CD4-positive, alpha-beta T cell treated with Interleukin-15 for 1 hour (primary cell): ENCODE results near the gene DVL1.
"Not testable (repeated sequence)": the region's sequence is repeated elsewhere in the genome, so short reads cannot be mapped to it uniquely, and the experiment has no call there.

Experiments used
- DNase-seq: peaks from one replicate; pipeline ENCODE4 v3.0.0-alpha.2; 2020

Gene DVL1

DNA sequence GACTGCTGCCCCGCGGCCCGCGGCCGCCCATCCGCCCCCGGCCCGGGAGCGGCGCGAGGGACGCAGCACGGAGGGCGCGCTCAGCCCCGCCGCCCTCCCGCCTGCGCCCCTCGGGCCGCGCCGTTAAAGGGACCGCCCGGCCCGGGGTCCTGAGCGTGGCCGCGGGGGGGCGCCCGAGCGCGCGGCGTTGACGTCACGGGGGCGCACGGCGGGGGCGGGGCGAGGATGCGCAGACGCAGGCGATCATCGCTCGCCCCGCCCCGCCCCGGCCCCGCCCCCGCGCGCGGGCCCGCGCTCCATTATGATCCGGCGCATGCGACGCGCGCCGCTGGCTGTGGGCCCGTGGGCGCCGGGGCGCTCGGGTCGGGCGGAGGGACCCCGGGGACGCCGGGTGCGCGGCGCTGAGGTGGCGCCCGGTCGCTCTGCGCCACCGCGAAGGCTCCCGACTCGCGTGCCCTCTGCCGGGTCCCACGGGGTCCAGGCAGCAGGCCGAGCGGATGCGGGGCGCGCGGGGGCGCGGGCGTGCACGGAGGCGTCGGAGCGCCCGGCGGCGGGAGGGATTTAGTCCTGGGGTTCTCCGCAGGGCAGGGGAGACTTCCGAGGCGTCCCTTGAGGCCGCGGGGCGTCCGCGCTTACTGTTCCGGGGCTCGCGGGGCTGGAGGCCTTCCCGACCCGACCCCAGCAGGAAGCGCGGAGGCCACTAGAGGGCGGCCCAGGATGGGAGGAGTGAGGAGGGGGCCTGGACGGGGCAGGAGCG lies at the start of gene DVL1:
Gene DVL1 (minus strand): TSS at position 163 of the 757 bp plus-strand sequence. CDS start 353 bp downstream, outside the sequence.
- DNase-seq = peak; percentile 72

DNA sequence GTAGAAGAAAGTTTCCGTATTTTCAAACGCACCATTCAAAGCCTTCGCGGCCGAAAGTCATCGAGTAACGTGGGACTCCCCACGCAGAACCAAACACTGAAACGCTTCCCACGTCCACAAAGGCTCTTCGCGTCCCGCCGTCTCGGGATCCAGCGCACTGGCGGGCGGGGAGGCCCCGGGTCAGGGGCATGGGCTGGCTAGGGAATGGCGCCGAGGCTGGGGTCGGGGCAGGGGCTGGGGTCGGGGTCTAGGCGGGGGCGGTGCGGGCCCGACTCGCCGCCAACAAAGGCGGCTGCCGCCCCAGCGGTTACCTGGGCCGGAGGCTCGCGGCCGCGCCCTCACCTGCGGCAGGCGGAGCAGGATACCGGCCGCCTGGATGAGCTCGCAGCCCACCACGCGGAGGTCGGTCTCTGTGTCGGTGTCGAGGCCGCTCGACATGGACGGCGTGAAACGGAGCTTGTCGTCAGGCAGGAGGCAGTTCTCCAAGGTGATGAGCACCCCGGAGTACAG lies 49.5 kb upstream of the DVL1 start:
- DNase-seq = no peak

DNA sequence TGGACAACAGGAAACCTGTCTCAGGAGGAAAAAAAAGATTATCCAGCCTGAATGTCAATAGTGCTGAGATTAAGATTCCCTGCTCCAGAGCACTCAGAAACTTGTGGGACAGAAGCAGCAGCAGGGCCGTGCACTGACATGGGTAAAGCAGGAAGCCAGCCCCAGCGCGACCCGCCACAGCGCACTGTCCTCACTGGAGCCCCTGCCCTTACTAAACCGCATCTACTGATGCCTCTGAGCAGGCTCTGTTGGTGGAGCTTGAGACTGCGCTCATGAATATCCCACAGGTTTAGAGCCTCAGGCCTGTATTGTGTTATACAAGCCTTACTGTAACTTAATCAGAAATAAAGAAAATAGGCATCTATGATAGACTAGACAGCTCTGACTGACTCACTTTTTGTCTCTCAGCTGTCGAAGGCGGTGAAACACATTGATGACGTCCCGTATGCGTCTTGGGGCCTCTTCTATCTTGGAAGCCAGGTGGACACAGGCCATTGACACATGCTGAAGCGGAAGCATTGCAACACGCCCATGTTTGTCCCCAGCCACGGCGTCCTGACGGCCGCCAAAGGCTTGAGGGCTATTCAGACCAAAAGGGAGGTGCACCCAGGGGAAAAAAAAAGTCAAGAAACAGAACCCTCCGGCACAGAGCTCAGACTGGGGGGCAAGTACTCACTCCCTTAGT lies 48.8 kb upstream of the DVL1 start:
- no peak for DNase-seq

- DNase-seq = no peak
These were observed 45.9 kb upstream of the DVL1 start for GRCh38 chr1:1395166-1395565.

- DNase-seq = no peak
These were observed 44.9 kb upstream of the DVL1 start for GRCh38 chr1:1394116-1394515.

DNA sequence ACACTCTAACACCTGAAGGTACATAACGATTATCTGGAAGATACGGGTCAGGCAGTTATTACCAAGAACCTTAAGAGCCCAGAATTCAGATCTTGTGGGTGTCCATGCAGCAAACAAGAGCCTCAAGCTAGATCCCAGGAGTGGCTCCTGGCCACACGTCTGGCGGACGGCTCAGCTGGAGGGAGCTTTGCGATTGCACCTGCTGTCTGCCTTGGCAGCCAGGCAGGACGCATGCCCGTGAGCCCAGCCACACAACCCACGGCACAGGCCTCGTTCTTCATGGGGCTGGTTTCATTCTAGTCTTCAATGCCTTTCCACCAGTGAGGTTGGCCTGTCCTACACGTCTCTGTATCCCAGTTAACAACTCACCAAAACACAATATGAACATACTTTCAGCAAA lies 44.2 kb upstream of the DVL1 start:
- no peak for DNase-seq

DNA sequence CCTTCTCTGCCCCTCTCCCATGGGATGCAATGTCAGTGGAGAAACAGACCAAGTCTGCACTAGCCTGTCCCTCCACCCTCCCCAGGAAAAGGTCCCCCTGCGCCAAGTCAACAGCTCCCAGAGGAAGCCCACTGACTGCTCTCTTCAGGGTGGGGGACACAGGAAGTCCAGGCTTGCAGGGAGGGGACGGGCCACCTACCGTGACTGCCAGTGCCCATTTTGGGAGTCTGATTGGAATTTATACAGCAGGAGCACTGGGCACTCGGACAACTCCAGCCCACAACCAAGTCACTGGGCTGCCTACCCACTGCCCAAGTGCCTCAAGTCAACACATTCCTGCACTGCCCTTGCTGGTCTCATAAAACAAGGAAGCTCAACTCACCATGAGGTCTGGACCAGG lies 43.8 kb upstream of the DVL1 start:
- DNase-seq = no peak

GRCh38 chr1:1391225-1391624 lies 42.0 kb upstream of the DVL1 start:
- DNase-seq = no peak

DNA sequence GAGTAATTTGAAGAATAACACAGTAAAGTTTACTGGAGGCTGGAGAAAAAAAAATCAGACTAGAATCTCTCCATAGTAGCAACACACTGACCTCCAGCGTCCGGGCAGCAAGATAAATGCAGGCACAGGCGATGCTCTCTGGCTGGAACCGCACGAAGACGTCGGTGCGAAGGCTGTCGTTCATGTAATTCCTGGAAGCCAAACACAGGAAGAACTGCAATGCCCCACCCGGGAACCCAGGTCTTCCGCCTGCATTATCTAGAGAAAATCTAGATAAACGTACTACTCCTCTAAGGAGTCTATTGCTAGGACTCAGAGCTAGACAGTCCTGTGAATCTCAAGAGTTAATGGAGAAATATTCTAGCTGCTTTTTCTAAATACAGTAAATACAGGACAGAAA lies 41.5 kb upstream of the DVL1 start:
- no peak for DNase-seq

GRCh38 chr1:1388078-1388472 lies 38.9 kb upstream of the DVL1 start:
- DNase-seq = no peak

DNA sequence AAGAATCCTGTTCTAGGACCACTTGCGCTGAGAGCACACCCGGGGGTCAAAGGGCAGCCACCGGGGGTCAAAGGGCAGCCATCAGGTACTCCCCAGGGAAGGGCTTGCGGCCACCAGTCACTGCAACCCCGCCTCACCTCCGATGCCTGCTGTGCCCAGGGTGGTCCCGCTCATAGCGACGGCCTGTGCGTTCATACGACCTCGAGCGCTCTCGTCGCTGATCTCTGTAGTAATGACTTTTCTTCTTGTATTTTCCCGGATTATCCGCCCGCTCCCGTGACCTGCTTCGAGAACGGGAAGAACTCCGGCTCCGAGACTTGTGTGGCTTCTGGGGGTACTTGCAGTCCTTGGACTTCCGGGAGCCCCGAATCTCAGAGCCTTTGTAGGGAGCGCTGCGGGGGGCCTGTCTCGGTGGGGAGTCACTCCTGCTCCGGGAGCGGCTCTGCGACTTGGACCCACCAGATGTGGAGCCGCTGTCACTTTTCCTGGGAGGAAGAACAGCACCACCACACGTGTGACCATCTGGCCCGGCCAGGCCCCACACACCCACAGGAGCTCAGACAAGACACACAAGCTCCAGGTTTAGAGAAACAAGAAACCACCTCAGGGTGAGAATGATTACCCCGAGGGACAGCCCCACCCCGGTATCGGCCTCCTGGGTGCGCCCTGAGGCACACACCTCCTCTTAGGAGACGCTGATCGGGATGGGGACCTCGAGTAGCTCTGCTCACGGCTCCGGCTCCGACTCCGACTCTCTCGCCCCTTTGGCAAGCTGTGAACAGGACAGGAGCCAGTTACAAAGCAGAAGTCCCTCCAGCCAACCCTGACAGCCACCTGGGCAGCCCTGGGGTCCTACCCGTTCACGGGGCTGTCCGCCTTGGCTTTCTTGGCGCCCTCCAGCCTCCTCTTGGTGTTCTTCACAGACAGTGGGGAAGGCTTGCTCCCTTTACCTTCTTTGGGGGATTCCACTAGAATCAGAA lies 38.2 kb upstream of the DVL1 start:
- no peak for DNase-seq

DNA sequence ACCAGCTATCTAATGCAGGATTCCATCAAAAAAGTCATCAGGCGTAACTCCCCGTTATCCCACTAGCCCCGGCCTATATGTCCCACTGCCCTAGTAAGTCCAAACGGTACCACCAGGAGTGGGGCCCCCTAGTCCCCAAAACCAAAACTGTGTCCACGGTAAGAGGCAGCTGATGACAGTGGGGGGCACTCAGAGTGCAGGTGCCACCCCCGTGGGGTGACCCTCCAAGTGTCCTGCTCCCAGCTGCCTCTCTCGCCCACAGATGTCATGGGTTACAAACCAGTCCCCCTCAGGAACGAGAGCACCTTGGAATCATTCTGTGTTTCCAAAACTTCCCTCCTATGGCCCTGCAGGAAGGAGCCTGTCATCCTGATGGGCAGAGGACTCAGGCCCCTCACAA lies 36.7 kb upstream of the DVL1 start:
- DNase-seq = no peak

- DNase-seq = not testable (repeated sequence)
These were observed 36.1 kb upstream of the DVL1 start for GRCh38 chr1:1385339-1385738.

- DNase-seq = no peak
These were observed 32.1 kb upstream of the DVL1 start for GRCh38 chr1:1381294-1381693.

- no peak for DNase-seq
These were observed 31.6 kb upstream of the DVL1 start for GRCh38 chr1:1380860-1381259.

GRCh38 chr1:1377540-1378205 lies 28.5 kb upstream of the DVL1 start:
- DNase-seq = no peak

DNA sequence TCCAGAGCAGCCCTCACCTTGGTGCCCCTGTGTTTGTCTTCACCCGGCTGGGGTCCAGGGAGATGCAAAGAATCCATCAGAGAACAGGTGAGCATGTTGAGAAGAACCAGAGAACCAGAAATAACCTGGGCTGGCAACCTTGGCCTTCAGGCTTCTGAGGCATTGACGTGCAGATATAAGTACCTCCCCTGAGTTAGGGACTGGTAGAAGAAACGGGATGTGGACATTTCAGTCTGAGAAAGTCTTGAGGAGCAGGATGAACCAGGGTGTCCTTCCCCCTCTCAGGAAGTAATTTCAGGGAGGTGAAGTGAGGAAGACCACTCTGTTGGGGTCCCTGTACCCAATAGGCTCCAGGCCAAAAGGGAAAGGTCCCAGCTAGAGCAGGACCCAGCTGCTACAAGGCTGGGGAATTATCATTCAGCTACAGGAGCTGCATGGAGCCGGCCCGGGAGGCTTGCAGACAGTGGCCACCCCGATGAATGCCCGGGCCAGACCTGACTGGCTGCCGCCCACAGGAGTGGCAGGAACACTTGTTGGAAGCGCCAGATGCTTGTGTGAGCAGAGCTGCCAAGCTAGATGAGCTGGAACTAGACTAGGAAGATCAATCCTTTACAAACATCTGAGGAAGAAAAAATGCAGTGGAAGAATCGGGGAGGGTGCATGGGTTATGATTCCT lies 27.5 kb upstream of the DVL1 start:
- DNase-seq = no peak

- DNase-seq = peak; percentile 99
These were observed 25.9 kb upstream of the DVL1 start, which contains the start of gene AURKAIP1 for GRCh38 chr1:1374929-1375662. Gene AURKAIP1, minus strand, starts transcription at chr1:1375207. Its CDS starts 451 bp downstream, at chr1:1374756.

DNA sequence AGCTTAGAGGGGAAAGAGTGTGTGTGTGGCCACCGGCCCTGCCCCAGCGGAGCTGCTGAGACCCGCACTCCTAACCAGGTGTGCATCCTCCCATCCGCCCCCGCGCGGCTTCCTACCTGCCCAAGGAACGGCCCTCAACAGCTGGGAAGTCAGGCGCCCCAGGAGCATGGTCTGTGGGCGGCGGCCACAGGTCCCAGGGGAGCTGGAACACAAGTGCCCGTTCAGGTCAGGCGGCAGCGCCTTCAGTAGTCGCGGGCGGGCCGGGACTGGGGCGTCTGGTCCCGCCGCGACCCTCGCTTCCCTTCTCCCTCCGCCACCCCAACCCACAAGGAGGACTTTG lies 25.3 kb upstream of the DVL1 start:
- DNase-seq = no peak

DNA sequence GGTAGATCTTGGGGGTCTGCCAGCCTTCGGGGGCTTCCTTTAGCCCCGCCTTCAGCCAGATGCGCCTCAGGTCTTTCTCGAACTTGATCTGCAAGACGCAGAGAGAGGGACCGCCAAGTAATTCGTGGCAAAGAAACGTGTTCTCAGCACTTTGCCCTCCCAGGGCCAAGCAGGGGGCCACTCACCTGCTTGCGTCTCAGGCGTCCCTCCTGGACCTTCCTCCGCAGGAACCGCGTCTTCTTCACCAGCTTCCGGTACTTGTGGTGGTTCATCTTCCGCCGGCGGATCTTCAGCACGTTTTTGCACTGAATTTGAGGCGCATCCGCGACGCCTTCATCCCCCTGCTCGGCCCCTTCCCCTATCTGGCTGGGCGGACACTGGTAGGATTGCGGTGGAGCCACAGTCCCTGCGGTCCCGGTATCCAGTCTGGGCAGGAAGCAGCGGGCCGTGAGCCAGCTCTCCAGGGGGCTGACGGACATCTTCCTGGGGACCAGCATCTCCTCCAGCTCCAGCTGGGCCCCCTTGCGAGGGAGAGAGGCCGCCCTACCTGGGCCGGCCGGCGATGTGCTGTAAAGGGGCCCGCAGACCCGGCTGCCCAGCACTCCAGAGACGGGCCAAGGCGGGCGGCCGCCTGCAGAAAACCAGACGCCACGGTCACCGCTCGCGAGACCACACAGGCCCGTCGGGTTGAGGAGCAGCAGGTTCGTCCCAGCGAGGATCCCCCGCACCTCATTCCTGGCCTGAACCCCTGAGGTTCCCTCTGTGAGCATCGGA lies 24.8 kb upstream of the DVL1 start:
- DNase-seq = no peak
